ENCODE data around the gene VTI1A.

The VTI1A gene

GRCh38 chr10:112678987-112679386 lies 232.0 kb downstream of the VTI1A start:
- no peak for DNase-seq (ENCODE audit: low read depth in 2 of 2)

GRCh38 chr10:112679392-112679791 lies 232.4 kb downstream of the VTI1A start:
- no peak for DNase-seq (ENCODE audit: low read depth in 2 of 2)

GRCh38 chr10:112680586-112680985 lies 233.6 kb downstream of the VTI1A start:
- DNase-seq (ENCODE audit: low read depth in 2 of 2): no peak

- DNase-seq (ENCODE audit: low read depth in 2 of 2): no peak
These were observed 240.6 kb downstream of the VTI1A start for GRCh38 chr10:112687647-112688046.

GRCh38 chr10:112689327-112690072 lies 242.5 kb downstream of the VTI1A start:
- no peak for DNase-seq (ENCODE audit: low read depth in 2 of 2)

GRCh38 chr10:112695539-112695938 lies 248.5 kb downstream of the VTI1A start:
- DNase-seq (ENCODE audit: low read depth in 2 of 2): no peak

GRCh38 chr10:112696592-112696991 lies 249.6 kb downstream of the VTI1A start:
- no peak for DNase-seq (ENCODE audit: low read depth in 2 of 2)

GRCh38 chr10:112698133-112698817 lies 251.3 kb downstream of the VTI1A start:
- no peak for DNase-seq (ENCODE audit: low read depth in 2 of 2)

- DNase-seq (ENCODE audit: low read depth in 2 of 2): no peak
These were observed 251.8 kb downstream of the VTI1A start for GRCh38 chr10:112698818-112699164.

GRCh38 chr10:112700215-112700671 lies 253.2 kb downstream of the VTI1A start:
- no peak for DNase-seq (ENCODE audit: low read depth in 2 of 2)

- no peak for DNase-seq (ENCODE audit: low read depth in 2 of 2)
These were observed 254.3 kb downstream of the VTI1A start for GRCh38 chr10:112701211-112701877.

- DNase-seq (ENCODE audit: low read depth in 2 of 2): no peak
These were observed 254.9 kb downstream of the VTI1A start for GRCh38 chr10:112701878-112702255.

- DNase-seq (ENCODE audit: low read depth in 2 of 2): no peak
These were observed 259.6 kb downstream of the VTI1A start for GRCh38 chr10:112706577-112706976.

GRCh38 chr10:112708461-112708860 lies 261.4 kb downstream of the VTI1A start:
- no peak for DNase-seq (ENCODE audit: low read depth in 2 of 2)

- no peak for DNase-seq (ENCODE audit: low read depth in 2 of 2)
These were observed 263.5 kb downstream of the VTI1A start for GRCh38 chr10:112710528-112710927.

- DNase-seq (ENCODE audit: low read depth in 2 of 2): no peak
These were observed 264.4 kb downstream of the VTI1A start for GRCh38 chr10:112711366-112711765.

GRCh38 chr10:112712536-112712935 lies 265.5 kb downstream of the VTI1A start:
- DNase-seq (ENCODE audit: low read depth in 2 of 2): no peak

GRCh38 chr10:112713411-112713810 lies 266.4 kb downstream of the VTI1A start:
- no peak for DNase-seq (ENCODE audit: low read depth in 2 of 2)

GRCh38 chr10:112715581-112715980 lies 268.6 kb downstream of the VTI1A start:
- no peak for DNase-seq (ENCODE audit: low read depth in 2 of 2)

- no peak for DNase-seq (ENCODE audit: low read depth in 2 of 2)
These were observed 269.1 kb downstream of the VTI1A start for GRCh38 chr10:112716076-112716475.

GRCh38 chr10:112716924-112717413 lies 270.0 kb downstream of the VTI1A start:
- DNase-seq (ENCODE audit: low read depth in 2 of 2): no peak

- no peak for DNase-seq (ENCODE audit: low read depth in 2 of 2)
These were observed 273.2 kb downstream of the VTI1A start for GRCh38 chr10:112720178-112720577.

Data from fibroblast of skin of left quadriceps (primary cell).